Measurements from ENCODE around the gene GRID1. TPM values are rescaled to one million over a fixed set of nuclear protein-coding genes. Genes with fewer than 3 reads are reported as not detected.

GRID1 gene
- total RNA-seq, 1 donor from 2014 or later: under 0.01 TPM

DNA sequence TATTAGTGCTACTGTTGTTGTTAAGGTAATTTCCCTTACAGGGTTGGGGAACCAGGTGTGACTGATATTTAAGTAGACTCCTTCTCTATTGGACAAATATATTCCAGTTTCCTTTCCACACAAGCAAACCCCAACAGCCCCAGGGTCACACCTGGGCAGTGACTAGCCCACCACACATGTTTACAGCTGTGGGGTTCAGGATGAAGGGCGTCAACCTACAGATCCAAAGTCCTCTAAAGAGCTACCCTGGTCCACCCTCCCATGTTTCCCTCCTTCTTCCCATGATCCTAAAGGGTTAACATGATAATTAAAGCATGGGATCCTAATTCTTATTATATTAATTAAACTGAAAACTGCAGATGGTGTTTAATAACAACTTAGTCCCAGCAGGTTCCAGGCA, 701.5 kb downstream of the GRID1 start:
- Histone ChIP-seq H3K27me3 (ENCODE audit: control insufficient read depth, insufficient read depth, low read length) (no peaks in the 10 kb centered on the region), H3K36me3 (ENCODE audit: control insufficient read depth, insufficient read depth, low read length) (no peaks in the 10 kb centered on the region), H3K4me3 (ENCODE audit: low read depth, low read length) (no peak overlapping the region)
- FAIRE-seq (no peak), DNase-seq (ENCODE audit: low read depth) (no peak)
- TF ChIP-seq, protein P1, sequence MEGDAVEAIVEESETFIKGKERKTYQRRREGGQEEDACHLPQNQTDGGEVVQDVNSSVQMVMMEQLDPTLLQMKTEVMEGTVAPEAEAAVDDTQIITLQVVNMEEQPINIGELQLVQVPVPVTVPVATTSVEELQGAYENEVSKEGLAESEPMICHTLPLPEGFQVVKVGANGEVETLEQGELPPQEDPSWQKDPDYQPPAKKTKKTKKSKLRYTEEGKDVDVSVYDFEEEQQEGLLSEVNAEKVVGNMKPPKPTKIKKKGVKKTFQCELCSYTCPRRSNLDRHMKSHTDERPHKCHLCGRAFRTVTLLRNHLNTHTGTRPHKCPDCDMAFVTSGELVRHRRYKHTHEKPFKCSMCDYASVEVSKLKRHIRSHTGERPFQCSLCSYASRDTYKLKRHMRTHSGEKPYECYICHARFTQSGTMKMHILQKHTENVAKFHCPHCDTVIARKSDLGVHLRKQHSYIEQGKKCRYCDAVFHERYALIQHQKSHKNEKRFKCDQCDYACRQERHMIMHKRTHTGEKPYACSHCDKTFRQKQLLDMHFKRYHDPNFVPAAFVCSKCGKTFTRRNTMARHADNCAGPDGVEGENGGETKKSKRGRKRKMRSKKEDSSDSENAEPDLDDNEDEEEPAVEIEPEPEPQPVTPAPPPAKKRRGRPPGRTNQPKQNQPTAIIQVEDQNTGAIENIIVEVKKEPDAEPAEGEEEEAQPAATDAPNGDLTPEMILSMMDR (IDR thresholded peaks at IDR 0.05; ENCODE audit: insufficient read depth, low read length, severe bottlenecking): no peak

DNA sequence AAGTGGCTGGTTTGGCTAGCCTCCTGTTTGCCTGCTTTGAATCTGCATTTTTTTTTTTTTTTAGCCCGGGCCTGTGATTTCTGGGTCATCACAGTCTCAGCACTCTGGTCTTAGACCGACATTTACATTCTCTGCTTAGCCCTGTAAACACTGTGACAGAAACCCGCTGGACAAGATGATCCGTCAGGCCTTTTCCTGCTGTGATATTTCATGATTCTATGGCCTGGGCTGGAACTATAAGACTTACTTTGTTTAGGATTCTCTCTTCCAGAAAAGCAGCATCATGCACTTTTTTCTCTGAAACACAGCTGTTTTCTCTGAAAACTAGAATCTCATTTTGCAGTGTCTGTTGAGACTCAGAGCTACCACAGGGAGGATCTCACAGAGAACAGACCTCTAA, 705.5 kb downstream of the GRID1 start:
- FAIRE-seq (no peak), DNase-seq (ENCODE audit: low read depth) (no peak)
- Histone ChIP-seq H3K27me3 (ENCODE audit: control insufficient read depth, insufficient read depth, low read length) (no peaks in the 10 kb centered on the region), H3K36me3 (ENCODE audit: control insufficient read depth, insufficient read depth, low read length) (no peaks in the 10 kb centered on the region), H3K4me3 (ENCODE audit: low read depth, low read length) (no peak overlapping the region)
- TF ChIP-seq, protein P1 (IDR thresholded peaks at IDR 0.05; ENCODE audit: insufficient read depth, low read length, severe bottlenecking): no peak

DNA sequence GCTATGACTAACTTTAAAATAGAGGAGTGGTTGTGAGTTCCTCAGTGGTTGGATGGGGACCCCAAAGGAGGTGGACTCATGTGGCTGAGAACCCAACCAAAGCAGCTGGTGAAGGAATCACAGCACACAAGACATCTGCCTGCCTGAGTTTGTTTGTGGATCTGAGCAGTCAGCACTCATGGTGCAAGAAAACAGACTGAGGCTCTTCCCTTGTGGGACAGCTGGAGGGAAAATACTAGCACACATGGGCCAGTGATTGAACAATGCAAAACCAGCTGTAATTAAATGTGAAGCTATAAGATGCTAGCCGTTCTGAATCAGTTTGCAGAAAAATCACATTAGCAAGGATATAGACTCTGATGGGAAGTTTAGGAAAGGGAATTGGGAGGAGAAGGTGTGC, 707.3 kb downstream of the GRID1 start:
- FAIRE-seq: no peak
- Histone ChIP-seq H3K4me3 (ENCODE audit: low read depth, low read length) (no peak overlapping the region), H3K36me3 (ENCODE audit: control insufficient read depth, insufficient read depth, low read length) (no peaks in the 10 kb centered on the region), H3K27me3 (ENCODE audit: control insufficient read depth, insufficient read depth, low read length) (no peaks in the 10 kb centered on the region)
- DNase-seq (ENCODE audit: low read depth): no peak
- TF ChIP-seq, protein P1 (IDR thresholded peaks at IDR 0.05; ENCODE audit: insufficient read depth, low read length, severe bottlenecking): no peak

DNA sequence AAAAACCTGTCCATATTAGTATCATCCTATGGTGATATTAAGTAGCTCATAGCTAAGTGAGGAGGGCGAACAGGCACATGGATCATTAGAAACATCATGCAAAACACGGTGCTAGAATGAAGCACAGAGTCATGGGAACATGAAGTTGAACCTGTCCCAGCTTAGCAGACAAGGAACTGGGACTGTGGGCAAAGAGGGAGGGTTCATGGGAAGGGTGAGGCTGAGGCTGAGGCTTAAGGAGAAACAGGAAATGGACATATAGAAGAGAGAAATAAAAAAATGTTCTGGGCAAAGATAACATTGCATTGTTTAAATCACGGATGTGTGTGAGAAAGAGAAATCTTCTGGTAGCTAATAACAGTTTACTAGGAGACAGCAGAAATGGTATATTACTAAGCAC, 708.1 kb downstream of the GRID1 start:
- DNase-seq (ENCODE audit: low read depth) (no peak), FAIRE-seq (no peak)
- Histone ChIP-seq H3K4me3 (ENCODE audit: low read depth, low read length) (no peak overlapping the region), H3K27me3 (ENCODE audit: control insufficient read depth, insufficient read depth, low read length) (no peaks in the 10 kb centered on the region), H3K36me3 (ENCODE audit: control insufficient read depth, insufficient read depth, low read length) (no peaks in the 10 kb centered on the region)
- TF ChIP-seq, protein P1 (IDR thresholded peaks at IDR 0.05; ENCODE audit: insufficient read depth, low read length, severe bottlenecking): no peak

DNA sequence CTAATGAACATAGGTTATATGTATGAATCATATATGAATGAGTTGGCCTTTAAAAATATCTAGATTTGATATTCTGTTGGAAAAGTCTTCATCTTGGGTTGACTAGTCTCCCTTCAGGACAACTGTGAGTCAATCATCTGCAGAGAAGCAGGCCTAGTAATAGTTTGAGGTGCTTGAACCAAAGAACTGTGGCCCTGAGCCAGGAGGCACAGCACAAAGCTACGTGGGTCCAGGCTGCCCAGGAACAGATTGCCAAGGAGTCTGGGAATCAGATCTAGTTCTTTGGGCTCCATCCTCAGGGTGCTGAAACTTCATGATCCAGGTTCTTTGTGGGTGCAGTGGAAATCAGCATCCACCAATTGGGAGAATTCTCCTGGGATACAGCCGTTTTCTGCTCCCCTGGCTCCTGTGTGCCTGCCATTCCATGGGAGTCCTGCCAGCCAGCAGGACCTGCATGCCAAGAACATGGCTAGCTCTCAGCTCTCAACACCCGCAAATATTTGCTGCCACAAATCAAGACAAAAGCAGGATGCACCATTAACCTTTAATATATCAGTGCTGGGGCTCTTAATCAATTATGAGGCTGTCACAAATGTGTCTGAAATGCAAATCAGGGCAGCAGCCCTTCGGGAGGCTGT, 709.0 kb downstream of the GRID1 start:
- Histone ChIP-seq H3K4me3 (ENCODE audit: low read depth, low read length) (no peak overlapping the region), H3K27me3 (ENCODE audit: control insufficient read depth, insufficient read depth, low read length) (no peaks in the 10 kb centered on the region), H3K36me3 (ENCODE audit: control insufficient read depth, insufficient read depth, low read length) (no peaks in the 10 kb centered on the region)
- DNase-seq (ENCODE audit: low read depth) (no peak), FAIRE-seq (no peak)
- TF ChIP-seq, protein P1 (IDR thresholded peaks at IDR 0.05; ENCODE audit: insufficient read depth, low read length, severe bottlenecking): no peak

DNA sequence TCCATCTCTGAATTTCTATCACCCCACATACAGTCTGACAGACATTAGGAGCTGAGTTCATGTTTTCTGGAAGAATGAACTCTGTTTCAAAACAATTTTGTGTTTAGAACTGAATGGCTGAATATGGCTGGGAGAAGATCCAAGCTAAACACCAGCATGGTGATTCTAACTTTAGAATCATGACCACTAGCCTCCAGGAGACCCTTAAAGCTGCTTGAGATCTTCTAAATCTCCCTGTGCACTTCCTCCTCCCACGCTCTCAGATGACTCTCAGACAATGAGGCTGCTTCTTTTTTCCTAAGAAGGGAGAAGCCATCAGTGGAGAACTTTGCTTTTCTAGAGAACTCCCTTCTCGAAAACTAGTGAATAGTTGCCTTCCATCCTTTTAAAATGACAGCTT, 711.2 kb downstream of the GRID1 start:
- TF ChIP-seq, protein P1 (IDR thresholded peaks at IDR 0.05; ENCODE audit: insufficient read depth, low read length, severe bottlenecking): no peak
- DNase-seq (ENCODE audit: low read depth) (no peak), FAIRE-seq (no peak)
- H3K27me3 ChIP-seq (ENCODE audit: control insufficient read depth, insufficient read depth, low read length): no peaks in the 10 kb centered on the region
- no peak overlapping the region for H3K4me3 ChIP-seq (ENCODE audit: low read depth, low read length)
- no peaks in the 10 kb centered on the region for H3K36me3 ChIP-seq (ENCODE audit: control insufficient read depth, insufficient read depth, low read length)

All from bronchial epithelial cell (primary cell).